ENCODE results near the gene ROPN1.
"Not testable (repeated sequence)": the region's sequence is repeated elsewhere in the genome, so short reads cannot be mapped to it uniquely, and the experiment has no call there.

The ROPN1 gene

GRCh38 chr3:123997543-123997942 lies 5.6 kb upstream of the ROPN1 start:
- no peak for DNase-seq (ENCODE audit: low read depth in 2 of 2)

GRCh38 chr3:123993818-123994217 lies 1.9 kb upstream of the ROPN1 start:
- DNase-seq (ENCODE audit: low read depth in 2 of 2), result no peak

GRCh38 chr3:123986427-123986826 lies 5.5 kb downstream of the ROPN1 start:
- DNase-seq (ENCODE audit: low read depth in 2 of 2), result no peak

GRCh38 chr3:123984957-123985356 lies 7.0 kb downstream of the ROPN1 start:
- DNase-seq (ENCODE audit: low read depth in 2 of 2), result no peak

GRCh38 chr3:123984350-123984749 lies 7.6 kb downstream of the ROPN1 start:
- DNase-seq (ENCODE audit: low read depth in 2 of 2), result no peak

GRCh38 chr3:123981317-123981716 lies 10.6 kb downstream of the ROPN1 start:
- DNase-seq (ENCODE audit: low read depth in 2 of 2), result not testable (repeated sequence)

- no peak for DNase-seq (ENCODE audit: low read depth in 2 of 2)
These were observed 11.4 kb downstream of the ROPN1 start for GRCh38 chr3:123980539-123980938.

GRCh38 chr3:123979525-123980501 lies 12.1 kb downstream of the ROPN1 start:
- DNase-seq (ENCODE audit: low read depth in 2 of 2), result not testable (repeated sequence)

- not testable (repeated sequence) for DNase-seq (ENCODE audit: low read depth in 2 of 2)
These were observed 15.0 kb downstream of the ROPN1 start for GRCh38 chr3:123976904-123977303.

- not testable (repeated sequence) for DNase-seq (ENCODE audit: low read depth in 2 of 2)
These were observed 15.6 kb downstream of the ROPN1 start for GRCh38 chr3:123976181-123976898.

- not testable (repeated sequence) for DNase-seq (ENCODE audit: low read depth in 2 of 2)
These were observed 16.9 kb downstream of the ROPN1 start for GRCh38 chr3:123975030-123975429.

GRCh38 chr3:123971406-123971805 lies 20.5 kb downstream of the ROPN1 start:
- no peak for DNase-seq (ENCODE audit: low read depth in 2 of 2)

GRCh38 chr3:123967260-123967659 lies 24.7 kb downstream of the ROPN1 start:
- not testable (repeated sequence) for DNase-seq (ENCODE audit: low read depth in 2 of 2)

- not testable (repeated sequence) for DNase-seq (ENCODE audit: low read depth in 2 of 2)
These were observed 25.1 kb downstream of the ROPN1 start for GRCh38 chr3:123966799-123967198.

- DNase-seq (ENCODE audit: low read depth in 2 of 2), result not testable (repeated sequence)
These were observed 27.1 kb downstream of the ROPN1 start for GRCh38 chr3:123964793-123965192.

GRCh38 chr3:123961508-123961856 lies 30.4 kb downstream of the ROPN1 start:
- DNase-seq (ENCODE audit: low read depth in 2 of 2), result no peak

- peak; percentile 53 for DNase-seq (ENCODE audit: low read depth in 2 of 2)
These were observed 31.0 kb downstream of the ROPN1 start, which contains the start of gene CCDC14 for GRCh38 chr3:123960781-123961507. Gene CCDC14 (minus strand): TSS chr3:123961229. CDS start chr3:123961173, 56 bp downstream.

- DNase-seq (ENCODE audit: low read depth in 2 of 2), result no peak
These were observed 38.2 kb downstream of the ROPN1 start for GRCh38 chr3:123953735-123954134.

GRCh38 chr3:123952844-123953520 lies 38.9 kb downstream of the ROPN1 start:
- no peak for DNase-seq (ENCODE audit: low read depth in 2 of 2)

- DNase-seq (ENCODE audit: low read depth in 2 of 2), result no peak
These were observed 40.1 kb downstream of the ROPN1 start for GRCh38 chr3:123951522-123952447.
